HG03432 (cell line): ENCODE data around the gene TMLHE.
"Not testable (repeated sequence)": the region's sequence is repeated elsewhere in the genome, so short reads cannot be mapped to it uniquely, and the experiment has no call there.

Source experiments
- ATAC-seq: cut with Tn5 transposase; IDR thresholded peaks from one replicate; pipeline ENCODE4 v1.9.1; 2021; ENCODE audit warnings: mild to moderate bottlenecking, moderate library complexity; ENCODE audit not compliant: unreplicated experiment

Gene TMLHE, protein sequence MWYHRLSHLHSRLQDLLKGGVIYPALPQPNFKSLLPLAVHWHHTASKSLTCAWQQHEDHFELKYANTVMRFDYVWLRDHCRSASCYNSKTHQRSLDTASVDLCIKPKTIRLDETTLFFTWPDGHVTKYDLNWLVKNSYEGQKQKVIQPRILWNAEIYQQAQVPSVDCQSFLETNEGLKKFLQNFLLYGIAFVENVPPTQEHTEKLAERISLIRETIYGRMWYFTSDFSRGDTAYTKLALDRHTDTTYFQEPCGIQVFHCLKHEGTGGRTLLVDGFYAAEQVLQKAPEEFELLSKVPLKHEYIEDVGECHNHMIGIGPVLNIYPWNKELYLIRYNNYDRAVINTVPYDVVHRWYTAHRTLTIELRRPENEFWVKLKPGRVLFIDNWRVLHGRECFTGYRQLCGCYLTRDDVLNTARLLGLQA

DNA sequence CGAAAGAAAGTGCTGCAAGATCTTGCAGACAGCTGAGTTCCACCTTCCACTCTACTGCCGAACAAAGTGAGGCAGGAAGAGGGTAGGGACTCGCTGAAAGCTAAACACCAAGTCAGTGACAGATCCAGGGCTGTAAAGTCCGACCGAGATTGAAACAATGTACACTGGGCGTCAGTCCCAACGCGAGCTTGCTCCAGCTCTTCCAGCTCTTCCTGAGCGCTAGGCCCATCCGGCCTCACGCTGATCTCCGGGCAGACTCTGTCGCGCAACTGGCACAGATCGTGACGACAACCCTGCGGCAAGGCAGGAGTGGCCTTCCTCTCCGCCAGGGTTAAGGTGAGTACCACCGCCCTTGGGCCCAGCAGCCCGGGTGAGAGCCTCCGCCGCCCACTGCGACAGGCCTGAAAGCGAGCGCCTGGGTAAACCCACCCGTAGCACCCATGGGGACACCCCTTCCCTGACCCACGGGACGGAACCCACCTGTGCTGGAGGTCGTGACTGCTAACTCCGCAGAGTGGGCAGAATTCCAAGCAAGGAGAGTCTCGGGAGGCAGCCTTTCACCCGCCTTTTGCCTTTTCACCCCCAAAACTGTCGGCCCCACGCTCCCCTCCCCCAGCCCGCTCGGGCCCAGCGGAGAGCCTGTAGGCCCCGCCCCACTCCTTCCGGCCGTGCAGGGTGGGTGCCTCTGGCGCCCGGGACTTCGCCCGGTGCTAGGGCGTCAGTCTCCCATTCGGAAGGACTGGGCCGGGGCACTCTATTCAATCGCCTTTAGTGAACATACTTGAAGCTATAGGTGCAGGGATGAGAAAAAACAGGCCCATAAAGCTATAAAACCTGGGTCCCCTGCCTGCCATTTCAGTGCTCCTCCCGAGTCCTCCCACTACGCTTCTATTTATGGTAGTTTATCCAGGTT lies at the start of gene TMLHE, which contains the start of gene SPRY3:
Gene TMLHE (minus strand): TSS at position 641 of the 913 bp plus-strand sequence. CDS start 67,676 bp downstream, outside the sequence.
Gene SPRY3 (plus strand): TSS at position 275 of the 913 bp plus-strand sequence.
- peak; percentile 98 for ATAC-seq

DNA sequence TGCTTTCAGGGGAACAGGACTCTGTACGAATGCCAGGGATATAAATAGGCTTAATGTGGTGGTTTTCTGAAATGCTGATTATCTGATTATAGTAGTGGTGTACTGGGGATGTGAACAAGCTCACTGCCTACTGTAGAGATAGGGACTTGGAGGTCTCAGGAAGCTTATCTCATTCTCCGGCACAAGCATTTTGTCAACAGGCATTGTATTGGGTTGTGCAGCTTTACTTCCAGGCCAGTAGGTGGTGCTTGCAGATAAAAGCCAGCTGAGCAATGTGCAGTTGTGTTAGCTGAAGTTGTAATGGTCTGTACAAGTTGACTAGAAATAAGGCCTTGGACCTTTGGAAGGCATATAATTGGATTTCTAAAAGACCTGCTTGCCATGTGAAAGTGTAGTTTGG lies 49.5 kb upstream of the TMLHE start:
- ATAC-seq: no peak

DNA sequence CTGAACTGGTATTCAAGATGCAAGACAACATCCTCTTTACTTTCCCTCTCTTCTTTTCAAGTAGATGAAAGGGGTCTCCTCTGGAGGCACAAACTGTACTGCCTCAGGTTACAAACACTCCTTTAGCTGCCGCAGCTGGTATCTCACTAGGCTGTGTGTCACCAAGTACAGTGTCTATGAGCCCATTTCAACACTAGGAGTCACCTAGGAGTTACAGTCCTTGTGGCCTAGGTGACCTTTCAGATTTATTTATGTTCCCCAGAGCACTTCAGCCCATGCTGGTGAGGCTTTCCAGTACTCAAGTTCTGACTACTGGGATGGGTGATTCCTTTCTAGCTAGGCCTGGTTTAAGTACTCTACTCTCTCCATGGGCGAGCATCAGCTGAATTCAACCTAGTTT lies 32.4 kb upstream of the TMLHE start:
- ATAC-seq: no peak

DNA sequence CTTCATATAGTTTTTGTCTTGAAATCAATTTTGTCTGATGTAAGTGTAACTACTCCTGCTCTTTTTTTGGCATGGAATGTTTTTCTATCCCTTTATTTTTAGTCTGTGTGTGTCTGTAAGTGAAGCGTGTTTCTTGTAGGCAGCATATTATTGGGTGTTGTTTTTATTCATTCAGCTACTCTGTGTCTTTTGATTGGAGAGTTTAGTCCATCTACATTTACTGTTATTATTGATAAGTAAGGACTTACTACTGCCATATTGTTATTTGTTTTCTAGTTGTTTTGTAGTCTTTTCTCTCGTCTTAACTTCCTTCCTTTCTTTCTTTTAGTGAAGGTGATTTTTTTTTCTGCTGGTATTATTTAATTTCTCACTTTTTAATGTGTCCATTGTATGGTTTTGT lies 30.5 kb upstream of the TMLHE start:
- ATAC-seq: no peak

DNA sequence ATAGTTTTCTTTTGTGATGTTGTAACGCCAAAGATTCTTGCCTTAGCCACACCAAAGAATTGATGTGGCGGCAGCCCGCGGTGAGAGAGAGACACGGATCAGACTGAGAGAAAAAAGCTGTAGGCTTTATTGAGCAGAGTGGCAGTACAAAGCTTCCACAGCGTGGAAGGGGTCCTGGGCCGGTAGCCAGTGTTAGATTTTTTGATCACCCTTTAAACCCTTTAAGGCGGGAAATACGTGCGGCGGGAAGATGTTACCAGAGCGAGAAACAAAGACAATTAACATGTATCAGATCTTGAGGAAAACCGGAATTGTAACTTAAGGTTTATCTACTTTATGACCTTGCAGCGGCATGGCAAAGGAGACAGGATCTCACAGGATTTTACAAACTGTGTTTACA lies 28.6 kb upstream of the TMLHE start:
- ATAC-seq: not testable (repeated sequence)

DNA sequence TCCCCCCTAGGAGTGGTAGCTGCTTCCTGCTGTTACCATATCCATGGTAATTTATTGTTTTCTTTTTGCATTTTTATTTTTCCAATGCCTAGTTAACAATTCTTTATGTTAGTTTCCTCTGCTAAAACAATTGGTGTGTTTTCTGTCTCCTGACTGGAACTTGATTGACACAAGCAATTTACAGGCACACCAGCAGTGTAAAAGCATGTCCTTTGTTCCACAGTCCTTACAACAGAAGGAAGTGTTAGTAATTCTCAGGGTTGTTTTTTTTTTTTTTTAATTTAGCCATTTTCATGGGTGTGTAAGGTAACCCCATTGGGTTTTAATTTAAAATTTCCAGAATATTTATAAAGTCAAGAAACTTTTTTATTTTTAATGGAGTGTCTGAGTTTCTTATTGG lies 25.0 kb upstream of the TMLHE start:
- no peak for ATAC-seq

DNA sequence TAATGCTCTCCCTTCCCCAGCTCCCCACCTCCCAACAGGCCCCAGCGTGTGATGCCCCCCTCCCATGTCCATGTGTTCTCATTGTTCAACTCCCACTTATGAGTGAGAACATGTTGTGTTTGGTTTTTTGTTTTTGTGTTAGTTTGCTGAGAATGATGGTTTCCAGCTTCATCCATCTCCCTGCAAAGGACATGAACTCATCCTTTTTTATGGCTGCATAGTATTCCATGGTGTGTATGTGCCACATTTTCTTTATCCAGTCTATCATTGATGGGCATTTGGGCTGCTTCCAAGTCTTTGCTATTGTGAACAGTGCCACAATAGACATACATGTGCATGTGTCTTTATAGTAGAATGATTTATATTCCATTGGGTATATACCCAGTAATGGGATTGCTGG lies 22.3 kb upstream of the TMLHE start:
- ATAC-seq: not testable (repeated sequence)

DNA sequence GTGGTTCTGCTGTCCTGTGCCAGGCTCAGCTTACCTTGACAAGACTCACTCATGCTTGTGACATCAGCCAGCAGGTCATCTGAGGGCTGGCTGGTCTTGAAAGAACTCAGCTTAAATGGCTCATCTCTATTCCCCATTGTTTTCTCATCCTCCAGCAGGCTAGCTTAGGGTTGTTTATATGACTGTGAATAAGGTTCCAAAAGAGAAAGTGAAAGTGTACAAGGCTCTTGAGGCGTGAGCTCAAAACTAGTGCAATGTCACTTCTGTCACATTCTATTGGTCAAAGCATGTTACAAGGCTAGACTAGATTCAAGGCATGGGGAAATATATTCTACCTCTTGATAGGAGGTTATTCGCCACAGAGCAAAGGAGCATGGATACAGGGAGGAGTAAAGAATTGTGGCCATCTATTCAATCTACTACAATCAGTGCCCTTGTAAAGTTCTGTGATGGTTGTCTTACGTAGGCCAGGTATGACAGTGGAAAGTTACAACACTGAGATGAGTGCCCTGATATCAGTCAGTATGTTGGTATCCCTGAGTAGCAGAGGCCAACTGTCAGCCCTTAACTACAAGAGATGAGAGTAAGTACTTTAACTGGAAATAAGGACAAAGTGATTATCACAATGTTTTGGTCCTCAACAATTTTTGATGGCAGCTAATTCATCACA lies 19.8 kb upstream of the TMLHE start:
- ATAC-seq: no peak

DNA sequence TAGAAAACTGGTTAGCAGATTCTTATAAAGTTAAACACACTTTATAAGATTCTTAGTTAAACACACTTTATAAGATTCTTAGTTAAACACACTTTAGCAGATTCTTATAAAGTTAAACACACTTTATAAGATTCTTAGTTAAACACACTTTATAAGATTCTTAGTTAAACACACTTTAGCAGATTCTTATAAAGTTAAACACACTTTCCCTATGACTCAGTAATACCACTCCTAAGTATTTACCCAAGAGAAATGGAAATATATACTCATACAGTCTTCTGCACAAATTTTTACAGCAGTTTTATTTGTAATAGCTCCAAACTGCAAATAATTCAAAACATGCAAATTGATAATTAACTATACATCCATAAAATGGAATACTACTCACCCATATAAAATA lies 7.4 kb upstream of the TMLHE start:
- ATAC-seq: not testable (repeated sequence)

DNA sequence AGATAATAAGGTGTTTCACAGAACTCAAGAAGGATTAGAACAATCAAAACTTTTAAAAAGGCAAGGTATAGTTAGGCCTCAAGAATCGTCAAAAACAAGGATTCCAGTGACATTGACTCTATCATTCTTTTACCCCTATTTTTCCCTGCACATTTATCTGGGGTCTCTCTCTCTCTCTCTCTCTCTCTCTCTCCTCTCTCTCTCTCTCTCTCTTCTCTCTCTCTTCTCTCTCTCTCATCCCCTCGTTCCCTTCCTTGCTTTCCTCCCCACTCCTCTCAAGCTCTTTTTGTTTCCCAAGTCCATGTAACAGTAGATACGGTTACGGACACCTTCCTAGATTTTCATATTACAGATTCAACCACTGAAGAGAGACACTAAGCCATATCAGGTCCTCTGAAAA lies 3.2 kb upstream of the TMLHE start:
- ATAC-seq: no peak

DNA sequence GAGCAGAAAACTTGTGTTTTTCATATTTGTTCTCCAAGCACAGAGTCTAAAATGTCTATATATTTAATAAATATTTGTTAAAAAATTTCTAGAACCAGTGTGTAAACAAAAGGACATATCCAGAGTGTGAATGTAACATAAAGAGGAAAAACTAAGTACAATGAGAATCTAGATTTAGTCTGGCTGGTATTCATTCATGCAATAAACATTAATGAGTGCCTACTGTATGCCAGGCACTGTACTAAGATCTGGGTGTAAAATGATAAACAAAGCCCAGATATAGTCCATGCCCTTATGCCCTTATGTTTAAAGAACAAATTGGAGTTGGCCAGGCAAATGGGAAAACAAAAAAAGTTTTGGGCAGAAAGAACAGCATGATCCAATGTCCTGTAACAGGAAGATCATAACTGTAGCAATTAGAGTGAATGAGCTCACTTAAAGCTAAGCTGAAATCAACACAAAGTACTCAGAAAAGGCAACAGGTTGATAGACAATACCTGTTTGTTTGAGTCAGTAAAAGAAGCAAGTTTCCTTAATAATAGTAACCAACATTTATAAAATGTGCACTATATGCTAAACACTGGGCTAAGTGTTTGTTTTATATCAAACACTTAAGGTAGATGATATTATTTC lies 1.3 kb upstream of the TMLHE start:
- no peak for ATAC-seq

DNA sequence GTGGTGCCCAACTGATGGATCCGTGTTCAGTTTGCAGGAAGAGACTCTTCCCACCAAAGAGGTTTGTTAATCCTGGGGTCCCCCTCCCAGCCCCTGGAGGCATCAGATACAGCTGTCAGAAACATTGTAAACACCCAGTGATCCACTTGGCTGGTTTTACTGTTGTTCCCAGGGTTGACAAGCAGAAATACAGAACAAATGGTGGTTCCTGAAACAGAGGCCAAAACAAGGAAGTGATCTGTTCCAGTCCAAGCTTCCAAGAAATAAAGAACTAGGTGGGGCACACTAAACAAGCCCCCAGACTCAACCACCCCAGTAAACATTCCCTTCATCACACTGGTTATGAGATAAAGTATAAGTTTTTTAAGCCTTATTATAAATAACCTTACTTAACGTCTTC lies 1.4 kb downstream of the TMLHE start:
- ATAC-seq: no peak

DNA sequence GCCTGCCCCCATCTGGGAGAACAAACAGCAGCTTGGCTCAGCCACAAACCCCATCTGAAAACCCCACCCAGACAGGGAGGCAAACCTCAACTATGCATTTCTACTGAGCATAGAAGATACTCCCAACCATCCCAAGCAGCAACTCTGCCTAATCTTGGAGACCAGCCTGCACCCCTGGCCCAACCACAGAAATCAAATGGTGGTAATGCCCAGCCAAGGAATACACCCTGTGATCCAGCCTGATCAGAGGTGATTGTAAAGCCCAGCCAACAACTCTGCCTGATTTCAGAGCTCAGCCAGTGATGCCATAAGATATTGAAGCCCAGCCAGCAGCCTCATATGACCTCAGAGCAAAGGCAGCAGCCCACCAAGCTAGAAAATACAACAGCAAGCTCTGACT lies 19.8 kb downstream of the TMLHE start:
- no peak for ATAC-seq

DNA sequence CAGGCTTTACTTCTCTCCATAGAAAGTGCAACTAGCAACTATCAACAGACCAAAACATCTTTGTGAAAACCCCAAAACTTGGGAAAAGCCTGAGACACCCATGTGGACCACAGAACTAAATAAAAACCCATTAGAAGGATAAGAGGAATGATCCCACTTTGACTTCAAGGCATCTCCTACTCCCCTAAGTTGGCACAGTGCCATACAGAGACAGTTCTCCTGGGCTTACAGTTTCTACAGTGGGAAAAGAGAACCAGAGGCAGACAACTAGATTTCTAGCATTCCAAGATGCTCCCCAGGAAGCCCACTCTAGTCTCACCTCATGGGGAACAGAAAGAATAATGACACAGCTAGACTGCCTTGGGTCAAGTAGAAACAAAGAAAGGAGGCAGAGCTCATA lies 20.4 kb downstream of the TMLHE start:
- no peak for ATAC-seq

DNA sequence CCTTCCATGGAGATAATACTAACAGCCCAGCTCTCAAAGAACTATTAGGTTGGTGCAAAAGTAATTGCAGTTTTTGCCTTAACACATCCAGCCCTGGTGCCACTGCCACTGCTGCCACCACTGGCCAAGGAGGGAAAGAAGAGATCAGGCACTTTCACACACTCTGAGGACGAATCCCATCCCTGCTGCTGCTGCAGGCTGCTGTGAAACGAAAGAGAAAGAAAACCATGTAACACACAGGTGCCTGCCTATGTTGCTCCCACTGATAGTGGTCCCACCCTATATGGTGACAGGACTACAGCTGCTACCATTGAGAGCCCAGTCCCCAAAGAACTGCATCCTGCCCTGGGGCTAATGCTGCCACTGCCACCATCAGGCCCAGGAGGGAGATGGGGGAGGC lies 35.1 kb downstream of the TMLHE start:
- ATAC-seq: no peak

DNA sequence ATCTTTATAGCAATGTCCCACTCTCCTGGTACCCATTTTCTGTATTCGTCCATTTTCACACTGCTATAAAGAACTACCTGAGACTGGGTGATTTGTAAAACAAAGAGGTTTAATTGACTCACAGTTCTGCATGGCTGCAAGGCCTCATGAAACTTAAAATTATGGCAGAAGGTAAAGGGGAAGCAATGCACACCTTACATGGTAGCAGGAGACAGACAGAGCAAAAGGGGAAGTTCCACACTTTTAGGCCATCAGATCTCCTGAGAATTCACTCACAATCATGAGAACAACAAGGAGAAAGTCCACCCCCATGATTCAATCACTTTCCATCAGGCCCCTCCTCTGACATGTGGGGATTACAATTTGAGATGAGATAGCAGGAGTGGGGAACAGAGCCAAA lies 49.7 kb downstream of the TMLHE start:
- ATAC-seq: no peak

DNA sequence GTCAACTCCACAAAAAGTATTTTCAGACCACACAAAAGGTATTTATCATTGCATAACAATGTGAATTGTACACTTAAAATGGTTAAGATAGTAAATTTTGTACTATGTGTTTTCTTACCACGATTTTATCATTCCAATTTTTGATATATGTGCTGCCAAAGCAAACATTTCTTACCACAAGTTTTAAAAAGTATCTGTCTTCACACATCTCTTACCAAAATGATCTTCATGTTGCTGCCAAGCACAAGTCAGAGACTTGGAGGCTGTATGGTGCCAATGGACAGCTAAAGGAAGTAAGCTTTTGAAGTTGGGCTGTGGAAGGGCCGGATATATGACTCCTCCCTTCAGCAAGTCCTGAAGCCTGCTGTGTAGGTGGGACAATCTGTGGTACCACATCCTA lies 67.9 kb downstream of the TMLHE start:
- ATAC-seq: no peak

DNA sequence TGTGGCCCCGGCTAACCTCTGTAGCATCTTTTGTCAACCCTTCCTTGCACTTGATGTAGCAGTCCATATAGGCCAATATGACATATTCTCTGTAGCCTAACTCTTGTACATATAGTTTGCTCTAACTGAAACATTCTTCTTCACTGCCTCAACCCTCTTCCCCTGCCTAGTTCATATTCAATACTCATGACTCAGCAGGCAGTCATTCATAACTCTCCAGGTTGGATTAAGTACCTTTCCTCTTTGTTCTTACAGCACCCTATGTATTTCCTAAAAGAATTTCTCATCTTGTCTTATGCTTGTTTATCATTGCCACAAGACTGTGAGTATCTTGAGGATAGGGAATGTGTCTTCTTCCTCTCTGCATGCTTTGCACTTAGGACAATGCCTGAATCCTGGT lies 76.9 kb downstream of the TMLHE start:
- no peak for ATAC-seq

DNA sequence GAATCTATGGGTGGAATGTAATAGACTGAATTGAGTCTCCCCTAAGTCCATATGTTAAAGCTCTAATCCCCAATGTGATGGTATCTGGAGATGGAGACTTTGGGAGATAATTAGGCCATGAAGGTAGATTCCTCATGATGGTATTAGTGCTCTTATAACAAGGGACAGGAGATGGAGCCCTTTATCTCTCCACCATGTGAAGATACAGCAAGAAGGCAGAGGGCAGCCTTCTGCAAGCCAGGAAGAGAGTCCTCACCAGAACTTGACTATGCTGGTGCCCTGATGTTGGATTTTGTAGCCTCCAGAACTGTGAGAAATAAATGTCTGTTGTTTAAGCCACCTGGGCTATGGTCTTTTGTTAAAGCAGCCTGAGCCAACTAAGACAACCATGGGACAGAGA lies 78.0 kb downstream of the TMLHE start:
- no peak for ATAC-seq

DNA sequence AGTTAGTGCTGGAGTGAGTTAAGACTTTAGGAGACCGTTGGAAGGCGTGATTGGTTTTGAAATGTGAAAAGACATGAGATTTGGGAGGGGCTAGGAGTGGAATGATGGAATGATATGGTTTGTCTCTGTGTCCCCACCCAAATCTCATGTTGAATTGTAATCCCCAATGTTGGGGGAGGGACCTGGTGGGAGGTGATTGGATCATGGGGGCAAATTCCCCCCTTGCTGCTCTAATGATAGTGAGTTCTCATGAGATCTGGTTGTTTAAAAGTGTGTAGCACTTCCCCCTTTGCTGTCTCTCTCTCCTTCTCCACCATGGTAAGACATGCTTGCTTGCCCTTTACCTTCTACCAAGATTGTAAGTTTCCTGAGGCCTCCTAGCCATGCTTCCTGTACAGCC lies 85.7 kb downstream of the TMLHE start:
- not testable (repeated sequence) for ATAC-seq

DNA sequence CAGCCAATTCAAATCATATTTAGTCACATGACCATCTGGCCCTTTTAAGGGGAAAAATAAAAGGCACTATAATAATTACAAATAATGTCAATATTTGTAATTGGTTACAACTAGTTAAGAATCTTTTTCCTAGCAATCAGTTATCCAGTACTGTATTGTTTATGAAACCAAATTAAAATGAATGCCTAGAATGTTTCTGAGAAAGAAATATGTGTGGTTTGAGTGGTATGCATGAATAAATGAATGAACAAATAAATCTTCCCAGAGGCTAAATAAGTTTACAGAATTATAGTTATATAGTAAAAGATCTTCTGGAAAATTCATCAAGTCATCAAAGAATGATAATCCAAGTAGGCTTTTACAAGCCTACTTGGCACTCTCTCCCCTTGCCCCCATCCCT lies 98.5 kb downstream of the TMLHE start:
- ATAC-seq: no peak
